ENCODE results near the gene UST. TPM values are rescaled to one million over a fixed set of nuclear protein-coding genes. Genes with fewer than 3 reads are reported as not detected.

UST gene
- total RNA-seq, 2 donors from 2014 or later: 1.1 to 2.7 TPM

DNA sequence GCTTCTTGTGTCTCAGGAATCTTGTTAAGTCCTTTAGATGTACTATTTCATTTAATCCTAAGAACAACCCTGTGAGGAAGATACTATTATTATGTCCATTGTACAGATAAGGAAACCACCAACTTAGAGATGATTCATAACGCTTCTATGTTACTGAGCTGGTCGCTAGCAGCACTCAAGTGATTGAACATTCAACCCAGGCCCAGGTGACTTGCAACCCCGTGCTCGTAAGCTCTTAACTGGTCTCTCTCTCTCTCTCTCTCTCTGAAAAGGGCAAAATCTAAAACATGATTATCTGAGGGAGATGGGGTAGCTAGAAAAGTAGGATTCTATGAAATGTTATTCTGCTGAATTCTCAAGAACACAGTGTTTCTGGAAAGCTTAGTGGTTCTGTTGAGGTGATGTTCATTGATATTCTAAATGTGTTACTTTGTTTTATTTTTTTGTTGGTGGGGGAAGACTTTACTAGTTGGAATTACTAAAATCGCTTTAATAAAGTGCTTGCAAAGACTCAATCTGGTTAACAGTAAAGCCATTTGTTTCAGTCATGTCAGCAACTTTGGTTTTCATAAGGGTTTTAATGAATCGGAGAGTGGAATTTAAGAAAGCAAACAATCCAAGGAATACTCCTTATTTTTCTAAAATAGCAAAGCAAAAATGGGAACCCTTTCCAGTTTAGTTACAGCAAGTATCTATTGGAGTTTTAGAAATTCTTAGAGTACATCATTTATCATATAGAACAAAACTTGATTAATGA, 305.7 kb downstream of the UST start:
- intact Hi-C loops (cut with DNase I): no loop called here

DNA sequence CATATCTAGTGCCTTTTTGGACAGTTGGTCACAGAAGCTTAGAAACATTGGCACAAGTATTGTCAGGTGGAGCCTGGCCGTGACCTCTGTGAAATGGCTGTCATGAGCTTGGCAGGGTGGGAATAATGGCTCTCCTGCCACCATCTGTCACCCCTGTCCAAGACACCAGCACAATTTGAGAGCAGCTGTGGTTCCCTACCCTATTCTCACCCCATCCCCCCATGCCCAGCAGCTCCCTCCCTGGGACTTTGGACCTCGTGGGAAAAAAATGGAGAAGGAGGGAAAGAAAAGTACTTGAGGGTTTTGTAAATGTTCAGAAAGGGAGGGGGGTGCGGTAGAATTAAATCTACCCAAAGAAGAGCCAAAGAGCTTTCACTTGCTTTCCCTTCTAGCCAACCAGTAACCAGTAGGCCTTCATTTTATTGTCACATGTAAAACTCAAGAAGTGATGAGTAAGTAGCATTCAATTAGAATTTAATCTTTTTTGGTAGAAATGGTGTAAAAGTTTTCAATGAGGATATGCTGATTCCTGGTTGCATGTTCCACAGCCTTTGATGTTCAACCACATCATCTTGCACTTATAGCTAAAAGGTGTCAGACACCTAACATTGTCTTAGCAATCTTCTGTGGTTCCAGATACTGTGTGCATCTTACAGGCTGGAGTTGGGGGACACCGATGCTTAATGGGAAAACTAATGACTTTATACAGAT, 307.2 kb downstream of the UST start:
- H3K9me3 ChIP-seq: no peaks in the 10 kb centered on the region
- no peak overlapping the region for H3K9ac ChIP-seq (ENCODE audit: low read depth in 2 of 2, low read length in 2 of 2)
- no peak overlapping the region for H3K4me3 ChIP-seq
- H3K27ac ChIP-seq: no peak overlapping the region
- no peak for DNase-seq
- TF ChIP-seq, protein P1, sequence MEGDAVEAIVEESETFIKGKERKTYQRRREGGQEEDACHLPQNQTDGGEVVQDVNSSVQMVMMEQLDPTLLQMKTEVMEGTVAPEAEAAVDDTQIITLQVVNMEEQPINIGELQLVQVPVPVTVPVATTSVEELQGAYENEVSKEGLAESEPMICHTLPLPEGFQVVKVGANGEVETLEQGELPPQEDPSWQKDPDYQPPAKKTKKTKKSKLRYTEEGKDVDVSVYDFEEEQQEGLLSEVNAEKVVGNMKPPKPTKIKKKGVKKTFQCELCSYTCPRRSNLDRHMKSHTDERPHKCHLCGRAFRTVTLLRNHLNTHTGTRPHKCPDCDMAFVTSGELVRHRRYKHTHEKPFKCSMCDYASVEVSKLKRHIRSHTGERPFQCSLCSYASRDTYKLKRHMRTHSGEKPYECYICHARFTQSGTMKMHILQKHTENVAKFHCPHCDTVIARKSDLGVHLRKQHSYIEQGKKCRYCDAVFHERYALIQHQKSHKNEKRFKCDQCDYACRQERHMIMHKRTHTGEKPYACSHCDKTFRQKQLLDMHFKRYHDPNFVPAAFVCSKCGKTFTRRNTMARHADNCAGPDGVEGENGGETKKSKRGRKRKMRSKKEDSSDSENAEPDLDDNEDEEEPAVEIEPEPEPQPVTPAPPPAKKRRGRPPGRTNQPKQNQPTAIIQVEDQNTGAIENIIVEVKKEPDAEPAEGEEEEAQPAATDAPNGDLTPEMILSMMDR (IDR thresholded peaks at IDR 0.05): no peak
- intact Hi-C loops (cut with DNase I): no loop called here
- no peaks in the 10 kb centered on the region for H3K36me3 ChIP-seq
- no peaks in the 10 kb centered on the region for H3K4me1 ChIP-seq
- no peaks in the 10 kb centered on the region for H3K27me3 ChIP-seq

More for the DNA sequence above, 305.7 kb downstream of the UST start:
- no peaks in the 10 kb centered on the region for H3K4me1 ChIP-seq
- no peak overlapping the region for H3K9ac ChIP-seq (ENCODE audit: low read depth in 2 of 2, low read length in 2 of 2)
- no peak for DNase-seq
- H3K27me3 ChIP-seq: no peaks in the 10 kb centered on the region
- H3K9me3 ChIP-seq: no peaks in the 10 kb centered on the region
- H3K4me3 ChIP-seq: no peak overlapping the region
- no peaks in the 10 kb centered on the region for H3K36me3 ChIP-seq
- no peak overlapping the region for H3K27ac ChIP-seq
- TF ChIP-seq, protein P1 (IDR thresholded peaks at IDR 0.05): no peak

DNA sequence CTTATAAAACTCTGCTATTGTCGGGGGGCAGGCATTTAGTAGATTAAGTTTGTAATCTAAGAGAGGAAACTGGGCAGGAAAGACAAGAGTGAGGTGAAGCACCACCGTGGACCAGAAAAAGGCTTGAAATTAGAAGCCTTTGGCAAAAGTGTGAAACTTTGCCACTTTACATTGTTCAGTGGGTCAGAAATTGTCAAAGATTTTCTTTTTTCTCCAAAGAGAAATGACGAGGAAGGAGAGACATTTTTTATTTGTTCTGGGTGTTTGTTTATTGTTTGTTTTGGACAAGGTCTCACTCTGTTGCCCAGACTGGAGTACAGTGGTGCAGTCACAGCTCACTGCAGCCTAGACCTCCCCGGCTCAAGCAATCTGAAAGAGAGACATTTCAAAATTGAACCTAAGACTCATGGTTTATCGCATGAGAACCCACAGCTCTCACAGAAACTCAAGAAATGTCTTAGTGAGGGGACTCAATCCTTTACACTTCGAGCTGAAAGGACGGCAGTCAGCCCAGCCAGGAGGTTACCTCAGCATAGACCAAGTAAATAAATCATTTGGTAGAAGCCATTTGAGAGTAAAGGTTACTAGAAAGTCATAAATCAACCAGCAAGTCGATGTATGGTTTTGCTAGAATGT, 307.8 kb downstream of the UST start:
- no peaks in the 10 kb centered on the region for H3K4me1 ChIP-seq
- DNase-seq: no peak
- H3K9me3 ChIP-seq: no peaks in the 10 kb centered on the region
- no peak overlapping the region for H3K9ac ChIP-seq (ENCODE audit: low read depth in 2 of 2, low read length in 2 of 2)
- H3K36me3 ChIP-seq: no peaks in the 10 kb centered on the region
- intact Hi-C loops (cut with DNase I): no loop called here
- no peak overlapping the region for H3K4me3 ChIP-seq
- no peak overlapping the region for H3K27ac ChIP-seq
- TF ChIP-seq, protein P1 (IDR thresholded peaks at IDR 0.05): no peak
- no peaks in the 10 kb centered on the region for H3K27me3 ChIP-seq

DNA sequence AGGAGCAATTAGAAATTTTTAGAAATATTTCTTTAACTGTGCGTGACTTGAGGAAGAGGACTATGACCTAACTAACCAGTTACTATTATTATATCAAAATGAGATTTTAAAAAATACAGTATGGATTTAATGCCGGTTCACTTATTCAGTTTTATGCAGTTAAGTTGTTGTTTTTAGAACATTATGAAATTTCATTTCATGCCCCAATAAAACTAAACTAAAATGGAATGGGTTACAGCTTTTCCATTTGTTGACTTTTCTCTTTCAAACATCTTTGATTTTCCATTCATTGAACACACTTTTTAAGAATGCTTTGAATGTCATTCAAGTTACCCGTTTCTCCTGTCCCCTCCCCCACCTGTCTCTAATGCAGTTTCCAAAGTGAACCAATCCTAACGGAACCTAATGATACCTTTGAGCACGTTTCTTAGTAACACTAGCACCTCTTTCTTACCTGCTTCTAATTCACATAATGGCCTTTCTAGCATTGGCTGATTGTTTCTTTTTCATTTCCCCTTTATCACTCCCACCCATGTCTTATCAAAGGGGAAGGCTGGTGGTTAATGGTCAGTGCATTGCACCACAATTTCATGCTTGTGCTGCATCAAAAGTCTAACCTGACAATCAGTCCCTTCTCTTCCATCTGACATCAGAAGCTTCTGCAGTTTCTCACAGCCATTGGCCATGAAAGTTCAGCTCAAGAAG, 308.5 kb downstream of the UST start:
- H3K27ac ChIP-seq: no peak overlapping the region
- no peaks in the 10 kb centered on the region for H3K9me3 ChIP-seq
- no peak for DNase-seq
- peaks cover 3% of the 10 kb centered on the region for H3K4me1 ChIP-seq
- H3K9ac ChIP-seq (ENCODE audit: low read depth in 2 of 2, low read length in 2 of 2): no peak overlapping the region
- H3K4me3 ChIP-seq: no peak overlapping the region
- H3K27me3 ChIP-seq: no peaks in the 10 kb centered on the region
- TF ChIP-seq, protein P1 (IDR thresholded peaks at IDR 0.05): no peak
- intact Hi-C loops (cut with DNase I): no loop called here
- H3K36me3 ChIP-seq: no peaks in the 10 kb centered on the region

DNA sequence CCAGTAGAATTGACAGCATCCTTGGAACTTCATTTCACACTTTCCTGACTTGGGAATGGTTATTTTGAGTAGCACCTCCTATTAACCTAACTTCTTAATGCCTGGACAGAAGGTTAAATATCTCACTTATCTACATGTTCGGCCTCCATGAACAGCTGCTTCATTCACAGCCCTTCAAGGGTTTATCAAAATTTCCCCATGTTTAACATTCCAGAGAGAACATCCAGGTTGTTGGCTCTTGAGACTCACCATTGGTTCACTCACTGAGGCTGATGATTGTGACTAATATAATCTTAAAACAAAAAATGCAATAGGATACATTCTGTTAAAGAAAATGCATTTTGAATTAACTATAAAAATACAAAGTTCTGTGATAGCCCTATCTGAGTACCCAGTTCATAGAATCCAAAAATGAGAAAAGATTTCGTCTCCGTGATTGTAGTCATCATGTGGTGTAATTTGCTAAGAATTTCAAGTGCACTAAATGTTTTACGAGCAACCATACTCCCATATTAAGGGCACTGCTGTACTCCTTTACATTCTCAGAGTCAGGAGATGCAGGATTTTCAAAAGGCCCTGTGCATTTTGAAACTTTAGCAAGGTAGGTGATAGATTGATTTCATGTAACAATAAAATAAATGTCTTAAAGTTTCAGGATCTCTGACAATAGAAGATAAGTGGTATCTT, 310.1 kb downstream of the UST start:
- H3K27me3 ChIP-seq: no peaks in the 10 kb centered on the region
- H3K36me3 ChIP-seq: no peaks in the 10 kb centered on the region
- no peak overlapping the region for H3K4me3 ChIP-seq
- peaks cover 8% of the 10 kb centered on the region for H3K4me1 ChIP-seq
- H3K9me3 ChIP-seq: no peaks in the 10 kb centered on the region
- H3K27ac ChIP-seq: no peak overlapping the region
- DNase-seq: no peak
- intact Hi-C loops (cut with DNase I): no loop called here
- no peak overlapping the region for H3K9ac ChIP-seq (ENCODE audit: low read depth in 2 of 2, low read length in 2 of 2)
- TF ChIP-seq, protein P1 (IDR thresholded peaks at IDR 0.05): no peak
